HG03045 (cell line): ENCODE data around the gene RPL38.

ENCODE experiments used
- ATAC-seq: cut with Tn5 transposase; IDR thresholded peaks from one replicate; pipeline ENCODE4 v1.9.1; 2021; ENCODE audit warnings: mild to moderate bottlenecking, moderate library complexity; ENCODE audit not compliant: unreplicated experiment

Gene RPL38

DNA sequence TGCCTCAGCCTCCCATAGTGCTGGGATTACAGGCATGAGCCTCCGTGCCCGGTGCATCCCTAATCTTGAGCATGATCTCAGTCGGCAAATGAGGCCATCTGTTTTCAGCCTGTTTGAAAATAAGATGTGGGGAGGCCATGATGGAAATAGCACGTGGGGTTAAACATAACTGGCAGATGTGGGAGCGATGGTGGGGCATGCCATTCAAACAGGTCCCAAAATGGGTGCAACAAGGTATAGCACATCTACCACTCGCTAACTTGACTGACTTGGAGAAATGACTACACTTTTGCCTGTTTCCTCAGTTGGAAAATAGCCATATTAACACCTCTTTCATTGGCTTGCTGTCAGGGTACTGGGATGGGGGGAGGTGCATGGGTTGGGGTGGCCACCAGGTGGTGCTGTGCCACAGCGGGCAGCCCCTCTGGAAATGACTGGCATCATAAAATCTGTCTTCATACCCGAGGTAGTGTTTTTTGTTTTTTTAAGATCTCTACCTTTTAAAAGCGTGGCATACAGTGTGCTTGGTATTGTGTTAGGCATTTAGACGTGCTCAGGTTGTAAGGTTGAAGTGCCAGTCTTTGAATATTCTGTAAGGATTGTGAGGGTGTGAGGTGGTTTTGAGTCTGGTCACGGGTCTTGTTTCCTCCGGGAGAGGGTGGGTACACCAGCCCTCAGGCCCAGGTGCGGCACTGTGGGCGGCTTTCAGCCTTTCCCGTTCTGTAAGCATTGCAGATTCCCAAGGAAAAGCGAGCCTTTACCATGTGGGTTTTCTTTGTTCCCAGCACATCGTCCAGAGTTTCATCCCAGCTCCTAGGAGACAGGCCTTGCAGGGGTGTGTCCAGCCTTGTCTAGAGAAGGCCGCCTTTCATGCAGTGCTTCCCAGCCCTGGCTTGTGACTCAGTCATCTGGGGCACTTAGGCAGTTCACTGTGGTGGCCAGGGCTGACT lies 7.0 kb downstream of the RPL38 start:
- ATAC-seq: no peak

- no peak for ATAC-seq
Measured at GRCh38 chr17:74211141-74211911, 7.8 kb downstream of the RPL38 start.

GRCh38 chr17:74211912-74212208 lies 8.4 kb downstream of the RPL38 start:
- no peak for ATAC-seq

DNA sequence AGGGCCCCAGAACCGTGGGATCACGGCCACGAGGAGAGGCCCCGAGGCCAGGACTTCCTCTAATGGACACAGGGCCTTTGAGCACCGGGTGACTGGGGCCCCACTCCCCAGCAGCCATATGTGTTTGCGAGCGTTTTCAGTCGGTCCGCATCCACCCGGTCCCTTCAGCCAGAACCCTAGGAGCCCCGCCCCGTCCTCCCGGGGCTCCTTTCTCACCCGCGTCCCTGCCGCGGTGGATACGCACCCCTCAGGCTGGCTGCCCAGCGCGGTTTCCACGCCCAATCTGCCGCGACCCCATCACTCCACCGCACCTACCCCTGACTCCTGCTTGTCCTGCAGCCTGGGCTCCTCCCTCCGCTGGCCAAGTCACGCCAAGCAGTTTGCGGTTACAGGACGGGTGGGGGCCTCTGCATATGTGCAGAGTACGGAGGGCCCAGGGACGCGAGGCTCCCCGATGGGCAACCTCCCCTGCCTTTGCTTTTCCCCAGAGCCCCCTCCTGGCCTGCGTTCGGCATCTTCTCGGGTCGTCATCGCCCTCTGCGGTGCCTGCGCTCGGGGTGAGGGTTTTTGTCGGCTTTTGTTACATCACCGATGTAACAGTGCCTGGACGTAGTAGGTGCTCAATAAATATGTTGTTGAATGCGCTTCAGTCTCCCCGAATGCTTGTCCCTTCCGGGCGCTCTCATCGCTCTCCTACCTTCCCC lies 8.9 kb downstream of the RPL38 start:
- ATAC-seq: no peak

DNA sequence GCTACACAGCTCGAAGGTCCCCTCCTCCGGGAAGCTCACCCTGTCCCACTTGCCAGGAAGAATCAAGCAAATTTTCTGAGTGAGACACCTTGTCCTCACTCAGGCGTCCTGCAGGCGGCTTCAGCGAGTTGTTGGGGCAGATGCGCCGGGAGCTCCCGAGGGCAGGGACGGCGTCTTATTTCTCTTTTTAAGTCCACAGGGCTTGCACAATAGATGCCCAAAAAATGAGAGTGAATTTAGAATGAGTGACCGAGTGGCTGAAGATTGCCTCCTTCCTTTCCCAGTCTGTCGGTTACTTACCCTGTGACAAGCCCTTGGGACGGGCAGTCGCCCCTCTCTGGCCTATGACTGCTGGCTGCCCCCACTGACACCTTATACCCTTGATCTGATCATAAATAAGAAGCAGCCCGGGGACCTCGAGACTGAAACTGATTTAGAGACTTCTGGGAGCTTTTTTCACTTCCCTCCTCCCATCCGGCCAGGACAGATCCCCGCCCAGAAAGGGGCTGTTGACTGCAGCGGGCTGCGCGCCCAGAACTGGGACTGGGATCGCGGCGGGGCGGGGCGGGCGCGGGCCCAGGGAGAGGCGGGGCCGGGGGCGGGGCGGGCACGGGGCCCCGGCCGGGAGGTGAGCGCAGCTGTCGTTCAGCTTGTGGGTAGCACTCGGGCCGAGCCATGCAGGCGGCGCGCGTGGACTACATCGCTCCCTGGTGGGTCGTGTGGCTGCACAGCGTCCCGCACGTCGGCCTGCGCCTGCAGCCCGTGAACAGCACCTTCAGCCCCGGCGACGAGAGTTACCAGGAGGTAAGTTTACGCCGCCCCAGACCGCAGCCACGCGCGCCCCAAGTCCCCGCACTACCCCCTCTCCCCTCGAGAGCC lies 9.7 kb downstream of the RPL38 start, which contains the start of gene TTYH2:
Gene TTYH2, plus strand, starts transcription at position 659 of the 879 bp plus-strand sequence. Its CDS starts 17 bp downstream, at position 676.
- ATAC-seq: peak; percentile 67

GRCh38 chr17:74213861-74214391 lies 10.4 kb downstream of the RPL38 start:
- ATAC-seq: no peak

DNA sequence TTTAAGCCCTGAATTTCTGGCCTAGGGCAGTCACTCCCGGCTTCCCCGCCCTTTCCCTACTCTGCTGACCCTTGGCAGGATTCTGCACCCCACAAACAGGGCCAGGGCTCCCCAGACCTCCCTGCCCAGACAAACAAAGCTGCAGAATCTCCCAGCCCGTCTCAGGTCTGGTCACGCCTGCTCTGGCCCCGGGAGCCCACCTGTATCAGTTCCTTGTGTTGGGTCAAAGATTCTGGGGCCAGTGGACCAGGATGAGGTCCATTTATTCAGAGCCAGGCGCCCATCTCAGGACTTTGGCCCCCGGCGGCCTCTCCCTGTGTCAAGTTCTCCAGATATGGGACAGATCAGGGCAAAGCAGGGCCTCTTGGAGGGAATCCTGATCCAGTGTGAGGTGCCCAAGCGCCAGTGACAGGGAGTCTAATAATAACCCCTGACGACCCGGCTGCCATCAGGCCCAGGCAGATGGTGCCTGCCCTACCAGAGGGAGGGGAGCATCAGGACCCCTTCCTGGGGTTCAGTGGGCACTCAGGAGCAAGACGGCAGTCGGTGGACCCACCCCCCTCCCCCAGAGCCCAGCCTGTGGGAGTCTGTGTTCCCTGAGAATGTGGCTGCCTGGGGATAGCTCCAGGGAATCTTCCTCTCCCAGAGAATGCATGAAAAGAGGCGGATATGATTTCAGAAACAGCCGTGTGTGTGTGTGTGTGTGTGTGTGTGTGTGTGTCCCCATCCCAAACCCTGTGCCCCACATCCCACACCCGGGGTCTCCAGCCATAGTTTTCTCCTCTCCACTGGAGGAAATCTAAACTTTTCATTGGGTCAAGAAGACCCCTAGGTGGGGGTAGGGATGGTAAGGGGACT lies 11.2 kb downstream of the RPL38 start:
- ATAC-seq: no peak

DNA sequence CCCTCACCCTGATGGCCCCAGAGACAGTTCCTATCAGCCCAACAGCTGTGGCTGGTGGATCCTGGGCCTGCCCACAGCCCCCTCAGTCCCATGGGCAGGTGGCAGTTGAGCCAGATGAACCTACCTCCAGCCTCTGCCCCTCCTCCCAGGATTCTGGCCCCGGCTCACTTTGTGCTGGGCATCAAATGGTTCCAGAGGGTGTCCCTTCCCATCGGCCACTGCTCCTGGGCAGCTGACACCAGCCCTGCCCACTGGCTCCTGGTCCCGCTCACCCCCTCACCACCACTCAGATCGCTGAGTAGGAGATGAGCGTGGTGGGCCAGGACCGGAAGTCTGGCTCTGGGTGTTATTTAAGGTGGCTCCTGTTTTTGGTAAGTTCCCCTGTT lies 11.9 kb downstream of the RPL38 start:
- no peak for ATAC-seq

DNA sequence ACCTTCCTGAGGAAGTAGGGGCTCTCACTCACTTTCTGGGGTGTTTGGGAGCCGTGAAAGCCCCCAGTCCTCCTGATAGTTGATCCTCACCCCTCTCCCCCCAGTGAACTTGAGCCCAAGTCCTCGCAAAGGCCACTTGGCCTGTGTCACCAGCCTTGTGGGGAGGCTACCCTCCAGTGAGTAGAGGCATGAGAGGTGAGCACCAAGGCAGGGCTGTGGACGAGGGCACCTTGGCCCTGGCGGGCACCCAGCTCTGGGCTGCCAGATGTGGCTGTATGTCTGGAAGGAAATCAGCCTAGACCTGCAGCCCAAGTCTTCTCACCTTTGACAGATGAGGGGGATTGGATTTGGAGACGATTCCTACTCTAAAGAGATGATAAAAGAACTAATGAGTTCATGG lies 13.0 kb downstream of the RPL38 start:
- ATAC-seq: no peak

DNA sequence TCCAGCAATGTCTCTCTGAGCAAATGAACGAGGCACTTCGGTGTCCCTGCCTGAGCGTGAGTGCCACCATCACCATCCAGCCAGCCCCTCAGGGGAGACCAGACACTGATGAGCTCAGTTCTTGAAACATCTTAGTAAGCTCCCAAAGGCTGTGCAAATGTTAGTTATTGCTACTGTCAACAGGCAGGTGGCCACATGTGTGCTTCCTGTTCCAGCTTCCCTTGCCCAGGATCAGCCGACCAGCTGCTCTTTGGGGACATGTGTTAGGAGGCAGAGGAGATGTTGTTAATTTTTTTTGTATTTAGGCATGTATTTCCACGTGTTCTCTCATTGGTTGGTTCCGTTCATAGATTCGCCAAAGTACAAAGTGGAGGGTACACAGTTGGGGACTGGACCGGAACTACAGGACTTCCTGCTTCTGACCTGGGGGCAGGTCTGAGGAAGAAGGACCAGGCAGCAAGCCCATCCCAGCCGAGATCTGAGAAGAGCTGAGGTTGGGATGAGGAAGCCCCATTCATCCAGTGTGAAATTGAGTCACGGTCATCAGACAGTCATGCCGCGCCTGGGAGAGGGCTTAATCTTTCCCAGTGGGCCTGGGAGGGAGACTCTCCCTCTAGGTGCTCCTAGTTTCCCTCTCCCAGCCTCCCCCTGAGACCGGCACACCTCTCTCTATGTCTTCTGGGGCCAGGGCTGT lies 13.7 kb downstream of the RPL38 start:
- no peak for ATAC-seq

DNA sequence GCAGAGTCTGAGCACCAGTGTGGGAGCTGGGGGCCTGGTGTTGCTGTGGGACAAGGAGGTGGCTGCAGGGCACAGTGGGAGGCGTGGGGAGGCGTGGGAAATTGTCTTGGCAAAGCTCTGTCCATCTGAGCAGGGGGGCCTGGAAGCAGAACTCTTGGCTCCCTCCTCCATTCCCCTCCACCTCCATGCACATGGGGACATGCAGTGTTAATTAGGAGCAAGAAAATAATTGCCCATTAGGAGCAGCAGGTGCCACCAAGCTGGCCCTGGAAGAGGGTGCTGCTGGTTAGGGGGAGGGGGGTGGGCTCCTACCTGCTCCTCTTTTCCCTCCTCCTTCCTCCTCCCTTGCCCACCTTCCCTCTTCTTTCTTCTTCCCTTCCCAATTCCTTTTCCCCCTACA lies 14.4 kb downstream of the RPL38 start:
- no peak for ATAC-seq

DNA sequence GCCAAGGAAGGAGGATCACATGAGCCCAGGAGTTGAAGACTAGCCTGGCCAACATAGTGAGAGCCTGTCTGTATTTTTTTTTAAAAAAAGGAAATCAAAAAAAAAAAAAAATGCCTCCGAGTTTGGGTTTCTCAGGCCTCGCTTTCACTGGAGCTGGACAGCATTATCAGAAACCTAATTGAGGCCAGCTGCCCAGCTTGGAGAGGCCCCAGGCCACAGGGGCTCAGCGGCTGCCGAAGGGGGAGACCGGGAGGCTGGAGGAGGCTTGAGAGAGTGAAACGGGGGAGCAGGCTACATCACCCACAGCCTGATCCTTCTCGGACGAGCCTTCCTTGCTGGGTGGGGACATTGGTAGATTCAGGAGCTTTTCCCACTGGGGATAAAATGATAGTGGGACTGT lies 15.0 kb downstream of the RPL38 start:
- ATAC-seq: no peak

DNA sequence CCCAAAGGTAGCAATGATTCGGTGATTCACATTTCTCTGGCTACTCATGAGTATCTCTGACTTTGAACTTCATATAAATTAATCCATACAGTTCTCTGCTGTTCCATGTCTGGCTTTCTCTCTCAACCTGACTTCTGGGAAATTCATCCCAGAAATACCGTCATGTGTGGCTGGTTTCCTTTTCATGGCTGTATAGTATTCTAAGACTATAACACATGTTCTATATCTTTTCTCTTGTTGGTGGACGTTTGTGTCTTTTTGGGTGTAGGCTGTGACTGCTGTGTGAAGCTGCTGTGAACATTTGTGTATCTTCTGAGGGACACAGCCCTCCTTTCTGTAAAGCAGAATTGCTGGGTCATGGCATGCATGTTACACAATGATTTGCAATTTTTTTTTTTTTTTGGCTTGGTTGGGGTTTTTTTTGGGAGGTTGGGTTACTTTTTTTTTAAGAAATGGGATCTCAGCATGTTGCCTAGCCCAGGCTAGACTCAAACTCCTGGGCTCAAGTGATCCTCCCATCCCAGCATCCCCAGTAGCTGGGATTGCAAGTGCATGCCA lies 16.2 kb downstream of the RPL38 start:
- ATAC-seq: no peak

GRCh38 chr17:74220219-74220618 lies 16.7 kb downstream of the RPL38 start:
- no peak for ATAC-seq

- ATAC-seq: no peak
Measured at GRCh38 chr17:74220946-74221818, 17.7 kb downstream of the RPL38 start.

- ATAC-seq: no peak
Measured at GRCh38 chr17:74222399-74222798, 18.9 kb downstream of the RPL38 start.

GRCh38 chr17:74223901-74224300 lies 20.4 kb downstream of the RPL38 start:
- no peak for ATAC-seq
